ENCODE measurements around the gene STK33.

STK33 gene

GRCh38 chr11:8442301-8442700, 151.7 kb downstream of the STK33 start:
- DNase-seq: no peak

- DNase-seq: no peak
Measured at GRCh38 chr11:8440649-8441048, 153.4 kb downstream of the STK33 start.

DNA sequence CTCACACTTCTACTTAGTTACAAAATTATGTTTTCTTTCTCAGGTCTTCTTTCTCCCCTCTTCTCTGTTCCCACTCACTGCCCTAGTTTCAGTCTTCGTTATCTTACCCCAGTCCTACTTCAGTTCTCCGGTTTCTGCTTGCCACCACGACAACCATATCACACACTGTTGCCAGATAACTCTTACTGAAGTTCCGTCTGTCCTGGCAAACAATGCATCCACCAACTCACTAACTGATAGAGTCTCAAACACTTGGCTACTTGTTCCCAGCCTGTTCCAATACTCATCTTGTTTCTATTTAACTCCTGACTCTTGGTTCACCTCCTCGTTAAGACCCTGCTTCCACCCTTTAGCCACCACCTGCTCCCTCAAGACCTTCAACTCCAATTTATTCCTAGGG, 164.5 kb downstream of the STK33 start:
- DNase-seq: no peak

DNA sequence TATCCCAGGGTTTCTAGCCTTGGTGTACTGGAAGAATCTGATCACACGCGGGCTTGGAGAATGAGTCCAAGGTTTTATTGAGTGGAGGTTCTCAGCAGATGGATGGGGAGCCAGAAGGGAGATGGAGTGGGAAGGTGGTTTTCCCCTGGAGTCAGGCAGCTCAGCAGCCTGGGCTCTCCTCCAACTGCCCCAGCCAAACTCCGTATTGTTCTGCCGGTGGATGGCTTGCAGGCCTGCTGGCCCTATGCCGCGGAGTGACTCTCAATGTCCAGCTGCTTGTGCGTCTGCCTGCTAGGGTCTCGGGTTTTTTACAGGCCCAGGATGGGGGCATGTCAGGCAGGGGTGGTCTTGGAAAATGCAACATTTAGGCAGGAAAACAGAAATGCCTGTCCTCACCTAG, 168.0 kb downstream of the STK33 start:
- peak in 7 of 56 donors; percentile 1 to 48 (median 4) for DNase-seq

GRCh38 chr11:8415195-8415594, 178.8 kb downstream of the STK33 start:
- no peak for DNase-seq

DNA sequence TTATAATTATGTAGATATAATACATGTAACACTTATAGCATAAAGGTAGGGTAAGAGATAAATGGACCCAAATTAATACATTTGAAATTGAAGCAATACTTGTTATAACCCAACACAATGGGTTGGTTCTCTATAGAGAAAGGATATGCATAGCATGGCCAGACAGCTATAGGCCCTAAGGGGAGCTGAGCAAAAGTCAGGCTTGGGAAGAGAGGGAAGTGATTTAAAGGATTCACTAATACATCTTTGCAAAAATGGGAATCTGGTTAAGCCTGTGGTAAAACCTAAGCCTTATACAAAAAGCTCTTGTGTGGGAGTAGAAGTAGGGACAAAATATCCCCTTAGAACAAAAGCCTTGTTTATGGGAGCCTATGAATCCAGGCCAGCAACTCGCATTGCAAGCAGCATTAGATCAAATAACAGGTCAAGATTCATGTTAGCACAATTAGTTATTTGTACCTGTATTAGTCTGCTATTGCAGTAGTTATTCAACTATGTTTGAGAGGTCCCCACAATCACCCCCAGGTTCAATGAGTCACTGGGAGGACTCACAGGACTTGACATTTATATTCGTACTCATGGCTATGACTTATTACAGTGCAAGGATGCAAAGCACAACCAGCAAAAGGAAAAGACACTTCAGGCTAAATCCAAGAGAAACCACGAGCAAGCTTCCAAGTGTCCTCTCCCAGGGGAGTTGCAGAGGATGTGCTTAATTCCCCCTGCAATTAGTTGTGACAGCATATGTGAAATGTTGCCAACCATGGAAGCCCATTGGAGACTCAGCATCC, 185.7 kb downstream of the STK33 start:
- DNase-seq: no peak

- DNase-seq: no peak
Measured at GRCh38 chr11:8403310-8403709, 190.7 kb downstream of the STK33 start.

DNA sequence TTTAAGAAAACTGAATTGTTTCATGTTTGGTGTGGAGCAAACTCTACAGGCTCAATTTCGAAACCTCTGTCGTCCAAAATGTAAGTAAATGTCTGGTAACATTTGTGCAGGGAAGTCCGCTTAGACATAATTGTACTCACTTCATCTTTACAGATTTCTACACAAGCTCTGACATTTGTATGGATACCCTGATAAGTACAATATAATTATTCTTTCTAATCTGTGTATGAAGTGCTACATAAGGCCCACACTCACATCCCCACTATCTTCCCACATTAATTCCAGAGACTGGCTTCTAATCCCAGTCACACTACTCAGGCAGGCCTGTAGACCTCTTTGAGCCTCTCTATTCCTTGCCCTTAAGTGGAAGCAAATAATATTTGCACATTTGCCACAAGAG, 201.1 kb downstream of the STK33 start:
- DNase-seq: no peak

DNA sequence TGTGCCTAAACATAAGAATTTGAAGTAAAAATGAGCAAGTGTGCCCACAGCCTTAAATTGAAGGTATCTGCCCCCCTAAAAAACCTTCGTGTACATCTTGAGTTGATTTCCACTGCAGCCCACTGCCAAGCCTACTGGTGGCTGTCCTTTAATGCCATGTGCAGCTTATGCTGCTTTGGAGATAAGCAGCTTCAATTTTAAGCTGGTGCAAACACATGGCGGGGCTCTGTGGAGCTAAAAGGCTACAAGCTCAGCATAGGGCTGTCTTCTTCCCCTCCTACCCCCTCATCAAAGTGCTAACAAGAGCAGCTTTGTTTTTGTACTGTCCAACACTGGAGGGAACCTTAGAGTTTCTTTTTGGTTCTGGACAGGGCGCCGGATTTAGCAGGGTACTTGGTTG, 201.9 kb downstream of the STK33 start:
- no peak for DNase-seq

DNA sequence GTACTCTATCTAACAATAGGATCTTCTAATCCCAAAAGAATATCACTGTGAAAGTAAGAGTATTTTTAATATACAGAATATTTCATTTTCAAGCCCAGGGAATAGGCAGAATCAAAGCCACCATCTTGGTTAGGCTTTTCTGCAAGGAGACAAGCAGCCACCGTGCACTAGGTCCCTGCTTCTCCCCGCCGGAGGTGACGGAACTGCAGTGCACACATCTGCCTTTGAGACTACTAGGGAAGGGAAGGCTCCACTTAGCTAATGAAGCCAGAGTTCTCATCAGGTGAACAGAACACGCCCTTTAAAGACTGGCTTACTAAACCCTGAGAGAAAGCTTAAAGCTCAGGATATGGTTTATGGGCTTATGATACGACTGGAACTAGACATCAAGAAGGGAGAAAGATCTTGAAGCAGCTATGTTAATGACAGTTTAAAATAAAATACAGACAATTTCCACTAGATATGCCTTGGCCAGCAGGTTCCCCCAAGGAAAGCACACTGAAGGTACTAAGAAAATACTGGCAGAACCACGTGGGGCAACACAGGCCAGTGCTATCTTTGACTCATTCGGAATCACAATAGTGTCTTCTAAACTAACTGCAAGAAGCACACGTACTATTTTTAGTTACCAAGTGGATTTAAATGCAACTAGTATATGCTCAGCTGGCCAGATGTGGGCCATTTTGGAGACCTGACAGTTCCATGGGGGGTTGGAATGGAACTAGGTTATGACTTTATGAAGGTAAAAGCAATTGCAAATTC, 203.0 kb downstream of the STK33 start:
- no peak for DNase-seq

GRCh38 chr11:8389029-8389996, 204.7 kb downstream of the STK33 start:
- DNase-seq: peak in 27 of 56 donors; percentile 10 to 64 (median 31)

DNA sequence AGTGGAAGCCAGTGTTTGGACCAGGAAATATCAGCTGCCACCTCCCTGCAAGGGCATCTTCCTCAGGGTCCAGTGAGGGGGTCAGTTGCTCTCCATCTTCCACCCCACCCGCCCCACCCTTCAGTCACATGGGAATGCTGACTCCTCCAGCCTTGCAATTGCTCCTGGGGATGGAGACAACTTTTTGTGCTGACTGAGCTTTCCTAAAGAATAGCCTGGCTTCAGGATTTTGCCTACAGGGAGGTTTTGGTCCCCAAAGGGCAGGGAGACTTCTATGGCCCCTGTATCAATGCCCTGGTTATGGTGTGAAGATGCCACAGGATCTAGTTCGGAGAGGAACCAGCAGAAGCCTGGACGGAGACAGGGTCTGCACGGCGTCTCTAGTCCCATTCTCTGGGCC, 206.3 kb downstream of the STK33 start:
- no peak for DNase-seq

GRCh38 chr11:8387141-8387540, 206.9 kb downstream of the STK33 start:
- no peak for DNase-seq

DNA sequence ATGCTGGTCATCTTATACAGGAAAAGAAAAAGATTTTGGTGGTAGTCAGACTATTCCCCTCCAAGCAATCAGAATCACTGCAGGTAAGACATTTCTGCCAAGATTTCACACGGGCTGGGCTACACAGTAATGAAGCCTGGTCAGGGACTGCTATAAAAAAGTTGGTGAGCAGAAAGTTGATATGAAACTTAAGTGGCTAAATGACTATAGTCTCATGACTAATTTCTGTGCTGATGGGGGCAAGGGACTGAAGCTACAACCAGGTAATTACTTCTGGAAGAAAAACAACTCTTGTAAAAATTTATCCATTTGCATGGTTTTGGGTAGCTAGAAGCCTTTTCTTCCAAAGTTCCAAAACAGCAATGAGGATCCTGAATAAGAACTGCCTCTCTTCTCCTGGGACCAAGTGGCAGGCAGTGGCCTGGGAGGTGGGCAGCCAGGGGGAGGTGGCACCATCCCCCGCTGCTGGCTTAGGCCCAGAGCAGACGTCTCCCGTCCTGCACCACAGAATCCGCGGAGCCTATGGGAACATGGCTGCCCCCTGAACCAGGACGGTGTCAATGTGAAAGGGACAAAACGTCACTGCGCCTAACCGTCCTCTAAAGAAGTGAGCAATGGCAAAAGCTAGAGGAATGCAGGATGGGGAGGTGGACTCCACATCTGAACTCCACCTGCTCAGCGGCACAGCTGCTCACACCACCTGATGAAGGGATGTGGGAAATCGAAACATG, 207.7 kb downstream of the STK33 start:
- DNase-seq: no peak

DNA sequence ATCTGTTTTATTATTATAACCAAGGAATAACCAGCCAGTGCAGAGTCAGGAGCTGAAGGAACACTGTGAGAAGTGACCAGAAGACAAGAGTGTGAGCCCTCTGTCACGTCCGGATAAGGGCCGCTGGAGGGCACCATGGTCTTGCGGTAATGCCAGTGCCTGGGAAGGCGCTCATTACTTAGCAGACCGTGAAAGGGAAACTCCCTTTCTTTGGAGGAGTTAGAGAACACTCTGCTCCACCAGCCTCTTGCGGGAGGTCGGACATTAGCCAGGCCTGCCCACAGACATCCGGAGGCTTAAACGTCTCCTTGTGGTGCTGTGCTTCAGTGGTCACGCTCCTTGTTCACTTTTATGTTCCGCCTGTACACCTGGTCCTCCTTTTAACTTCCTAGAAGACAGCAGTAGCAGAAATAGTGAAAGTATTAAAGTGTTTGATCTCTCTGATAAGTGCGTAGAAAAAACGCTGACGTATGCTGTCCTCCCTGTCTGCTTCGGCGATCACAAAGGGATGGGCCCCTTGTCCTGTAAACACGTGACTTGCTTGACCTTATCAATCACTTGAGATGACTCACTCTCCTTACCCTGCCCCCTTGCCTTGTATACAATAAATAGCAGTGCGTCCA, 209.7 kb downstream of the STK33 start:
- DNase-seq: no peak

DNA sequence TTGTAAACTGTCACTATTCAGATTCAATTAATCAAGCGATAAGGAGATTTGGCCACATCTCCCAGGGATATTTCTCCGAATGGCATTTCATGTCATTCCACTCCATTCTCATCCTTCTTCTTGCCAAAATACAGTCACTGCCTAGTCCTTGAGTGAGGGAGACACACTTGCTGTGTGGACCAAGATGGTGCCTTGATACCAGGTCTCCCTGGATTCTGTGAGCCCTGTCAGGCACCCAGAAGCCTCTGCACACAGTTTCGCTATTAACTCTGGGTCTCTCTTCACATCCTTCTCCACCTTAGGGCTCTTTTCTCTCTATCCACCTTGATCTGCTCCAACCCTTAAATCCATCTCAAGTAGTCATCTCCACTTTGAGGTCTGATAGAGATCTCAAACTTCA, 210.4 kb downstream of the STK33 start:
- no peak for DNase-seq

- no peak for DNase-seq
Measured at GRCh38 chr11:8383227-8383626, 210.8 kb downstream of the STK33 start.

DNA sequence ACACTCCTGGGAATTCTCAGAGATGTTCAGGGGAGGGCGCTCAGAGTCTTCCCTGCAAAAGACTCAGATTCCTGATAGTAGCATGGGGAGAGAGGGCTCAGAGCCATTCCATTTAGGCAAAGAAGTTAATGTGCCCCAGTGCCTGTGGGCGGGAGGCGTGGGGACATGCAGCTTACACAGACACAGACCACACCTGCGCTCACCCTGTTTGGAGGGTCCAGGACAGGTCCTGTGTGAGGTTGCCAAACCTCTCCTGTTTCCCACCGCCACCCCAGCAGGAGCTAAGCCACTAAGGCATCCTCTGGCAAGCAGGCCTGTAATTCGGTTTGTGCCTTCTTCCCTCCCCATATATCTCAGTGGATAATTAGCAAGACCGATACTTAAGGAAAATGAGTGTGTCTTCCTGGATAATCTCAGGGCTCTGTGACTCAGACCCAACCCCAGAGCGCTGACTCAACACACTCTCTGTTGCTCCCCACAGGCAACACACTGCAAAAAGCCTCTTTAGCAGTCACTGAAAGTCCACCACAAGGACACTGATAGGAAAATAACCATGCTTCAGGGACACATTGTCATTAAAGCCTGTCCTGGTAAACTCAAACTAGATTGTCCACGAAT, 211.5 kb downstream of the STK33 start:
- no peak for DNase-seq

- DNase-seq: no peak
Measured at GRCh38 chr11:8381871-8382396, 212.1 kb downstream of the STK33 start.

DNA sequence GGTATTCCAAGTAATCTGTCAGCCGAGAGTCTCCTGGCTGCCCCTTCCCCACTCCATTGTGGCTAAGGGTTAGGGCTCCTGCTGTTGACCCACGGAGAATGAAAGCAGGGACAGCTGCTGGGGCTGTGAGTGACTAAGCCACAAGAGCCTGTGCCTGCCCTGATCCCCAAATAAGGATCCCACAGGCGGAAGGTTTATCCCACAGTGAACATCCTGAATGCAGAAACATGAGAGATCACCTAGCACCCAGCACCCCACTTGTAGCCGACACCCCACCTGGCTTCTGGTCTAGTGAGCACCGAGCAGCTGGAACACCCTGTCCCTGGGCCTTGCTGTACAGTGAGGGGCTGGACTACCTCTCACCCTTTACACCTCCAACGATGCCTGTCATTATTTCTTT, 212.7 kb downstream of the STK33 start:
- DNase-seq: no peak
